Measurements from ENCODE around the gene GBP7.

Gene GBP7

GRCh38 chr1:89112871-89113613 is 62.8 kb downstream of the GBP7 start:
- Mint-ChIP-seq H3K27ac (no peak overlapping the region), H3K27me3 (no peaks in the 10 kb centered on the region), H3K9me3 (no peaks in the 10 kb centered on the region), H3K36me3 (ENCODE audit: low read depth) (peaks cover 72% of the 10 kb centered on the region), H3K4me3 (no peak overlapping the region), H3K4me1 (ENCODE audit: low read depth) (peaks cover 11% of the 10 kb centered on the region)

GRCh38 chr1:89104687-89105086 is 71.1 kb downstream of the GBP7 start:
- H3K4me3 Mint-ChIP-seq, result no peak overlapping the region
- peaks cover 11% of the 10 kb centered on the region for H3K9me3 Mint-ChIP-seq
- peaks cover 63% of the 10 kb centered on the region for H3K36me3 Mint-ChIP-seq (ENCODE audit: low read depth)
- peaks cover 7% of the 10 kb centered on the region for H3K4me1 Mint-ChIP-seq (ENCODE audit: low read depth)
- no peaks in the 10 kb centered on the region for H3K27me3 Mint-ChIP-seq
- H3K27ac Mint-ChIP-seq, result no peak overlapping the region

- H3K27me3 Mint-ChIP-seq, result no peaks in the 10 kb centered on the region
These were observed 71.7 kb downstream of the GBP7 start for GRCh38 chr1:89104147-89104546.

GRCh38 chr1:89102021-89102420 is 73.8 kb downstream of the GBP7 start:
- no peak overlapping the region for H3K4me3 Mint-ChIP-seq
- peaks cover 38% of the 10 kb centered on the region for H3K36me3 Mint-ChIP-seq (ENCODE audit: low read depth)
- H3K27me3 Mint-ChIP-seq, result no peaks in the 10 kb centered on the region
- peaks cover 16% of the 10 kb centered on the region for H3K9me3 Mint-ChIP-seq
- no peak overlapping the region for H3K27ac Mint-ChIP-seq
- peaks cover 7% of the 10 kb centered on the region for H3K4me1 Mint-ChIP-seq (ENCODE audit: low read depth)

More at GRCh38 chr1:89104147-89104546, 71.7 kb downstream of the GBP7 start:
- peaks cover 58% of the 10 kb centered on the region for H3K36me3 Mint-ChIP-seq (ENCODE audit: low read depth)
- H3K27ac Mint-ChIP-seq, result no peak overlapping the region
- H3K9me3 Mint-ChIP-seq, result peaks cover 11% of the 10 kb centered on the region
- no peak overlapping the region for H3K4me3 Mint-ChIP-seq
- peaks cover 7% of the 10 kb centered on the region for H3K4me1 Mint-ChIP-seq (ENCODE audit: low read depth)

- no peak overlapping the region for H3K4me3 Mint-ChIP-seq
- H3K27ac Mint-ChIP-seq, result no peak overlapping the region
- H3K4me1 Mint-ChIP-seq (ENCODE audit: low read depth), result peaks cover 7% of the 10 kb centered on the region
- H3K27me3 Mint-ChIP-seq, result no peaks in the 10 kb centered on the region
- H3K36me3 Mint-ChIP-seq (ENCODE audit: low read depth), result peaks cover 26% of the 10 kb centered on the region
- peaks cover 22% of the 10 kb centered on the region for H3K9me3 Mint-ChIP-seq
These were observed 75.4 kb downstream of the GBP7 start for GRCh38 chr1:89100412-89100811.

- no peak overlapping the region for H3K4me3 Mint-ChIP-seq
- no peak overlapping the region for H3K27ac Mint-ChIP-seq
- peaks cover 10% of the 10 kb centered on the region for H3K36me3 Mint-ChIP-seq (ENCODE audit: low read depth)
- H3K27me3 Mint-ChIP-seq, result no peaks in the 10 kb centered on the region
- peaks cover 17% of the 10 kb centered on the region for H3K9me3 Mint-ChIP-seq
- peaks cover under 1% of the 10 kb centered on the region for H3K4me1 Mint-ChIP-seq (ENCODE audit: low read depth)
These were observed 76.9 kb downstream of the GBP7 start for GRCh38 chr1:89098857-89099256.

GRCh38 chr1:89095737-89096136 is 80.1 kb downstream of the GBP7 start:
- H3K4me1 Mint-ChIP-seq (ENCODE audit: low read depth), result no peaks in the 10 kb centered on the region
- H3K36me3 Mint-ChIP-seq (ENCODE audit: low read depth), result peaks cover 4% of the 10 kb centered on the region
- H3K9me3 Mint-ChIP-seq, result peaks cover 17% of the 10 kb centered on the region
- no peak overlapping the region for H3K27ac Mint-ChIP-seq
- no peaks in the 10 kb centered on the region for H3K27me3 Mint-ChIP-seq
- no peak overlapping the region for H3K4me3 Mint-ChIP-seq

- no peaks in the 10 kb centered on the region for H3K27me3 Mint-ChIP-seq
These were observed 85.8 kb downstream of the GBP7 start for GRCh38 chr1:89089962-89090361.

GRCh38 chr1:89088572-89088971 is 87.2 kb downstream of the GBP7 start:
- Mint-ChIP-seq H3K27ac (no peak overlapping the region), H3K9me3 (no peaks in the 10 kb centered on the region), H3K4me1 (ENCODE audit: low read depth) (no peaks in the 10 kb centered on the region), H3K4me3 (no peak overlapping the region), H3K36me3 (ENCODE audit: low read depth) (no peaks in the 10 kb centered on the region), H3K27me3 (no peaks in the 10 kb centered on the region)

More at GRCh38 chr1:89089962-89090361, 85.8 kb downstream of the GBP7 start:
- Mint-ChIP-seq H3K9me3 (no peaks in the 10 kb centered on the region), H3K4me1 (ENCODE audit: low read depth) (no peaks in the 10 kb centered on the region), H3K36me3 (ENCODE audit: low read depth) (no peaks in the 10 kb centered on the region), H3K4me3 (no peak overlapping the region), H3K27ac (no peak overlapping the region)

GRCh38 chr1:89087241-89087640 is 88.6 kb downstream of the GBP7 start:
- Mint-ChIP-seq H3K4me3 (no peak overlapping the region), H3K27me3 (no peaks in the 10 kb centered on the region), H3K27ac (no peak overlapping the region), H3K9me3 (no peaks in the 10 kb centered on the region), H3K36me3 (ENCODE audit: low read depth) (no peaks in the 10 kb centered on the region), H3K4me1 (ENCODE audit: low read depth) (peaks cover under 1% of the 10 kb centered on the region)

GRCh38 chr1:89085781-89086180 is 90.0 kb downstream of the GBP7 start:
- Mint-ChIP-seq H3K27ac (no peak overlapping the region), H3K36me3 (ENCODE audit: low read depth) (no peaks in the 10 kb centered on the region), H3K27me3 (no peaks in the 10 kb centered on the region), H3K4me3 (no peak overlapping the region), H3K9me3 (no peaks in the 10 kb centered on the region), H3K4me1 (ENCODE audit: low read depth) (peaks cover 4% of the 10 kb centered on the region)

All from stimulated activated naive CD8-positive, alpha-beta T cell treated with anti-CD3 and anti-CD28 coated beads, Interleukin-15, Interleukin-2, amounts not matched to agents 100 ng/mL and 50 ng/mL, for 24 hours (primary cell).